H1 (cell line): ENCODE data around the gene TCEANC2. TPM values are rescaled to one million over a fixed set of nuclear protein-coding genes. Genes with fewer than 3 reads are reported as not detected.

Experiments used
- CTCF ChIA-PET: fragments of 300-600 bp; sonication (Branson Sonifier 250); formaldehyde crosslinking; loops from one replicate; lab custom pipeline; 2021; ENCODE audit not compliant: partially characterized antibody; lab: Charles Lee
- POLR2A ChIA-PET: fragments of 300-600 bp; sonication (Branson Sonifier 250); formaldehyde crosslinking; loops from one replicate; lab custom pipeline; 2021; ENCODE audit warnings: inconsistent platforms; ENCODE audit not compliant: partially characterized antibody; lab: Charles Lee
- DNase-seq, 2 experiments: peaks; one replicate each; pipeline versions ENCODE4 v3.0.0 to v3.0.0-alpha.2; 2010 to 2022; ENCODE audit warnings: low spot score in 2 of 2, low read depth in 1 of 2, mixed read lengths in 1 of 2
- FAIRE-seq: peaks from 2 replicates; lab custom pipeline; 2011; peaks lifted over from hg19 to GRCh38; lab: Jason Lieb, UNC
- H2AFZ ChIP-seq: 2 replicates; pipeline ENCODE4 v1.8.1; 2012; ENCODE audit warnings: low read length, inconsistent platforms
- H2AK5ac ChIP-seq: 2 replicates; pipeline ENCODE4 v1.6.1; 2013; ENCODE audit warnings: low read depth, low read length
- H2BK120ac ChIP-seq: replicated peaks from 2 replicates; pipeline ENCODE3; 2013; ENCODE audit warnings: low read depth, low read length, inconsistent platforms
- H2BK12ac ChIP-seq: 2 replicates; pipeline ENCODE4 v1.6.1; 2013; ENCODE audit warnings: low read depth, low read length
- H2BK15ac ChIP-seq: 2 replicates; pipeline ENCODE4 v1.6.1; 2013; ENCODE audit warnings: low read length
- H2BK20ac ChIP-seq: 2 replicates; pipeline ENCODE4 v1.6.1; 2013; ENCODE audit warnings: low read length
- H2BK5ac ChIP-seq: 2 replicates; pipeline ENCODE4 v1.6.1; 2013; ENCODE audit warnings: low read depth, low read length
- H3K14ac ChIP-seq: 2 replicates; pipeline ENCODE4 v1.6.1; 2013; ENCODE audit warnings: inconsistent platforms; ENCODE audit not compliant: insufficient read length
- H3K18ac ChIP-seq: 2 replicates; pipeline ENCODE4 v1.6.1; 2013; ENCODE audit warnings: low read length; ENCODE audit errors: extremely low read depth
- H3K23ac ChIP-seq: 2 replicates; pipeline ENCODE4 v1.6.1; 2013; ENCODE audit warnings: inconsistent platforms; ENCODE audit not compliant: insufficient read length
- H3K23me2 ChIP-seq: 2 replicates; pipeline ENCODE4 v1.6.1; 2013; ENCODE audit warnings: low read depth, low read length
- H3K27ac ChIP-seq: 2 replicates; pipeline ENCODE4 v1.6.1; 2011; ENCODE audit warnings: low read depth, low read length, inconsistent platforms
- H3K27me3 ChIP-seq, 4 experiments: replicated peaks in 1 of 4; 1 replicate in 1 of 4; 2 replicates in 3 of 4; pipeline versions ENCODE4 v1.6.1 to v1.8.1; 2011 to 2013; ENCODE audit warnings: low read length in 3 of 4, mild to moderate bottlenecking in 3 of 4, inconsistent platforms in 2 of 4, mixed read lengths in 2 of 4, moderate library complexity in 1 of 4; ENCODE audit not compliant: control insufficient read depth in 3 of 4, insufficient read depth in 3 of 4; ENCODE audit errors: extremely low read depth in 1 of 4
- H3K36me3 ChIP-seq, 4 experiments: 2 replicates each; pipeline versions ENCODE4 v1.6.1 to v1.8.1; 2011 to 2013; ENCODE audit warnings: mild to moderate bottlenecking in 4 of 4, low read length in 3 of 4, moderate library complexity in 2 of 4, control low read depth in 1 of 4, inconsistent platforms in 1 of 4; ENCODE audit not compliant: insufficient read depth in 4 of 4, control insufficient read depth in 2 of 4
- H3K4ac ChIP-seq: replicated peaks from 2 replicates; pipeline ENCODE3; 2013; ENCODE audit warnings: low read length, low read depth, mixed read lengths, inconsistent platforms; ENCODE audit not compliant: insufficient read length
- H3K4me1 ChIP-seq, 4 experiments: replicated peaks in 1 of 4; 1 replicate in 1 of 4; 2 replicates in 3 of 4; pipeline versions ENCODE4 v1.6.1 to v1.8.1; 2011 to 2013; ENCODE audit warnings: low read length in 3 of 4, inconsistent platforms in 2 of 4, mixed read lengths in 1 of 4; ENCODE audit not compliant: insufficient read depth in 4 of 4, control insufficient read depth in 3 of 4
- H3K4me2 ChIP-seq, 2 experiments: 2 replicates each; pipeline versions ENCODE4 v1.6.1 to v1.8.1; 2011 to 2013; ENCODE audit warnings: low read depth in 2 of 2, low read length in 2 of 2, control low read depth in 1 of 2, inconsistent platforms in 1 of 2, mild to moderate bottlenecking in 1 of 2; ENCODE audit not compliant: insufficient read depth in 1 of 2
- H3K4me3 ChIP-seq, 4 experiments: fragments of 200-600, 300-600 bp in 1 of 4; sonication (generic), shearing (Covaris generic), sonication (Bioruptor Twin) in 1 of 4; 2 replicates each; pipeline versions ENCODE4 v1.5.1 to v1.8.1; 2011 to 2016; ENCODE audit warnings: low read length in 4 of 4, low read depth in 3 of 4, control low read depth in 2 of 4, inconsistent platforms in 2 of 4, mild to moderate bottlenecking in 2 of 4, mixed read lengths in 1 of 4, moderate library complexity in 1 of 4; ENCODE audit not compliant: insufficient read depth in 2 of 4; ENCODE audit errors: extremely low read depth in 1 of 4
- H3K56ac ChIP-seq: replicated peaks from 2 replicates; pipeline ENCODE3; 2013; ENCODE audit warnings: low read depth, mild to moderate bottlenecking, mixed read lengths, low read length, inconsistent platforms; ENCODE audit not compliant: insufficient read length
- H3K79me1 ChIP-seq: 2 replicates; pipeline ENCODE4 v1.6.1; 2013; ENCODE audit warnings: low read depth, low read length, control low read depth
- H3K79me2 ChIP-seq, 2 experiments: 2 replicates each; pipeline versions ENCODE4 v1.6.1 to v1.8.1; 2012 to 2013; ENCODE audit warnings: low read length in 2 of 2, mild to moderate bottlenecking in 2 of 2, inconsistent platforms in 1 of 2; ENCODE audit not compliant: insufficient read depth in 2 of 2, control insufficient read depth in 1 of 2
- H3K9ac ChIP-seq, 4 experiments: replicated peaks in 1 of 4; 1 replicate in 1 of 4; 2 replicates in 3 of 4; pipeline versions ENCODE4 v1.6.1 to v1.8.1; 2011 to 2013; ENCODE audit warnings: low read depth in 3 of 4, low read length in 3 of 4, control low read depth in 2 of 4, mild to moderate bottlenecking in 2 of 4, moderate library complexity in 2 of 4, inconsistent platforms in 1 of 4; ENCODE audit errors: extremely low read depth in 1 of 4
- H3K9me3 ChIP-seq, 2 experiments: 2 replicates each; pipeline versions ENCODE4 v1.6.1 to v1.8.1; 2012 to 2013; ENCODE audit warnings: mild to moderate bottlenecking in 2 of 2, moderate library complexity in 2 of 2, control low read depth in 1 of 2, inconsistent platforms in 1 of 2, low read depth in 1 of 2, low read length in 1 of 2, mixed read lengths in 1 of 2; ENCODE audit not compliant: insufficient read depth in 2 of 2
- H4K20me1 ChIP-seq, 2 experiments: replicated peaks in 1 of 2; 2 replicates each; pipeline versions ENCODE3 to v1.8.1; 2011 to 2013; ENCODE audit warnings: inconsistent platforms in 2 of 2, low read length in 2 of 2, mild to moderate bottlenecking in 1 of 2; ENCODE audit not compliant: insufficient read depth in 2 of 2, control insufficient read depth in 1 of 2
- H4K5ac ChIP-seq: 2 replicates; pipeline ENCODE4 v1.6.1; 2013; ENCODE audit warnings: low read length, low read depth, mixed read lengths, inconsistent platforms; ENCODE audit not compliant: insufficient read length
- H4K8ac ChIP-seq: 2 replicates; pipeline ENCODE4 v1.8.0; 2013; ENCODE audit warnings: mild to moderate bottlenecking, moderate library complexity, low read length, inconsistent platforms; ENCODE audit not compliant: insufficient read depth; ENCODE audit errors: extremely low read depth
- H4K91ac ChIP-seq: replicated peaks from 2 replicates; pipeline ENCODE3; 2013; ENCODE audit warnings: low read length, mixed read lengths, inconsistent platforms; ENCODE audit not compliant: insufficient read length
- CTBP2 ChIP-seq: IDR thresholded peaks from 2 replicates; pipeline ENCODE4 v1.7.0; 2011; ENCODE audit warnings: borderline replicate concordance, mild to moderate bottlenecking, moderate library complexity, mixed read lengths, low read length; ENCODE audit not compliant: insufficient read depth, insufficient read length
- FOSL1 ChIP-seq: IDR thresholded peaks from 2 replicates; pipeline ENCODE4 v1.6.1; 2011; ENCODE audit warnings: mild to moderate bottlenecking, low read depth, low read length, moderate library complexity; ENCODE audit not compliant: insufficient read depth
- TAF1 ChIP-seq: IDR thresholded peaks from 2 replicates; pipeline ENCODE4 v1.6.1; 2011; ENCODE audit warnings: mild to moderate bottlenecking, low read depth, low read length
- WGBS, 2 experiments: shearing (Covaris generic) in 1 of 2; methylation state at CpG; one replicate each; pipeline versions ENCODE4 v1.1.6 to v1.1.7; 2013 to 2015; ENCODE audit warnings: low lambda C conversion rate in 2 of 2, mixed read lengths in 2 of 2, inconsistent platforms in 1 of 2, low coverage in 1 of 2, missing lambda C conversion rate in 1 of 2; ENCODE audit not compliant: insufficient replicate concordance in 2 of 2, insufficient coverage in 1 of 2, insufficient read length in 1 of 2; ENCODE audit errors: extremely low coverage in 1 of 2, missing lambda C conversion rate in 1 of 2; 5-methylcytosine and 5-hydroxymethylcytosine counted together
- polyA plus RNA-seq, 7 experiments: library from polyadenylated mRNA; depleted of rRNA in 3 of 7; stranded (reverse) in 5 of 7; unstranded in 2 of 7; fragments of >200 nt in 5 of 7; fragments of 200-250 nt in 2 of 7; gene quantifications; 1 replicate in 5 of 7; 2 replicates in 1 of 7; 4 replicates in 1 of 7; pipeline versions ENCODE4 v1.2.1 to v1.2.3, GENCODE V29; 2011 to 2013; ENCODE audit warnings: missing spikeins in 2 of 7, mixed read lengths in 2 of 7
- total RNA-seq: library from RNA; stranded (reverse); fragmentation: NEBNext Ultra II Directional; extraction: Animal tissue kit (Norgen Biotek cat#: 25700); gene quantifications from 2 replicates; pipeline ENCODE4 v1.2.1, GENCODE V29; 2021

Gene TCEANC2
- total and polyA plus RNA-seq, 2 of the 8 experiments (the other 6 are each of a cell fraction or from before 2014, with no cell fraction given) = 4.2 to 8.2 TPM

DNA sequence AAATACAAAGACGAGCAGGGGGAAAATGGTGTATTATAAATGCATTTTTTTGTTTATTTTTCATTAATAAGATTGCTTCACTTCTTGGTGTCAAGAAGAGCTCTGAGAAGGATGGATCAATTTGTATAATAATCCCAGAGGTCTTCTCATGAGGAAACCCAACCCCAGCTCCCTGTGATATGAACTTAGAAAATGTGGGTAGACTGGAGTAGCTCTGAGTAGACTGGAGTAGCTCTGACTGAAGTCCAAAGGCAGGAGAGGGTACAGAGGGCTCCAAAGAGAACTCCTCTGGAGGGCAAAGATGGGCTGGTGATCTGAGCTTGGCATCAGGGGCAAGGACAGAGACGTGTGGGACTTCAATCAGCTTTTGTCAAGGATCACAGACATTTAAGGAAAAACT, 78.0 kb downstream of the TCEANC2 start:
- WGBS, 2 experiments = 85% methylated on average over 2 of the region's 2 CpGs; no CpG with 5 or more reads in 1 of the 2 experiments
- Histone ChIP-seq H4K8ac (no peak overlapping the region), H4K91ac (no peak overlapping the region), H4K20me1 (no peaks in the 10 kb centered on the region), H2BK12ac (no peak overlapping the region), H3K4me1 (peaks cover 7 to 16% (median 11%) of the 10 kb centered on the region in 4 experiments), H2AFZ (no peak overlapping the region), H2BK120ac (no peak overlapping the region), H3K79me2 (no peaks in the 10 kb centered on the region), H2BK20ac (no peak overlapping the region), H3K36me3 (no peaks in the 10 kb centered on the region), H3K4me3 (no peak overlapping the region), H3K18ac (no peak overlapping the region), H3K23ac (no peak overlapping the region), H3K56ac (no peak overlapping the region), H3K4ac (no peak overlapping the region), H4K5ac (no peak overlapping the region), H3K23me2 (no peaks in the 10 kb centered on the region), H3K9me3 (no peaks in the 10 kb centered on the region), H3K27me3 (no peaks in the 10 kb centered on the region), H3K4me2 (no peak overlapping the region), H3K9ac (no peak overlapping the region), H3K79me1 (no peaks in the 10 kb centered on the region), H3K27ac (no peak overlapping the region)
- POLR2A ChIA-PET = interaction anchor here (0.9 kb wide), 1 partner anchor 10 kb away, joined by 4 read pairs; no protein-coding TSS in a partner anchor
- no peak for DNase-seq
- FAIRE-seq = no peak
- CTCF ChIA-PET = interaction anchor here (0.6 to 2.9 kb wide), 5 partner anchors 9 to 50 kb away, joined by 3 to 12 read pairs (median 6); no protein-coding TSS in a partner anchor
- TF ChIP-seq FOSL1 = no peak
- TF ChIP-seq CTBP2 = no peak
- no peak for TF ChIP-seq TAF1
- TF ChIP-seq, all 59 proteins: peak for 0
- no peak overlapping the region for H3K14ac ChIP-seq
- no peak overlapping the region for H2BK5ac ChIP-seq
- no peak overlapping the region for H2BK15ac ChIP-seq
- H2AK5ac ChIP-seq = no peak overlapping the region
